T1000 (cell line): ENCODE results near the gene HOXB8.

Source experiments
- DNase-seq: peaks from one replicate; lab custom pipeline; 2025; ENCODE audit warnings: mixed read lengths; lab: John Stamatoyannopoulos, UW

Gene HOXB8

DNA sequence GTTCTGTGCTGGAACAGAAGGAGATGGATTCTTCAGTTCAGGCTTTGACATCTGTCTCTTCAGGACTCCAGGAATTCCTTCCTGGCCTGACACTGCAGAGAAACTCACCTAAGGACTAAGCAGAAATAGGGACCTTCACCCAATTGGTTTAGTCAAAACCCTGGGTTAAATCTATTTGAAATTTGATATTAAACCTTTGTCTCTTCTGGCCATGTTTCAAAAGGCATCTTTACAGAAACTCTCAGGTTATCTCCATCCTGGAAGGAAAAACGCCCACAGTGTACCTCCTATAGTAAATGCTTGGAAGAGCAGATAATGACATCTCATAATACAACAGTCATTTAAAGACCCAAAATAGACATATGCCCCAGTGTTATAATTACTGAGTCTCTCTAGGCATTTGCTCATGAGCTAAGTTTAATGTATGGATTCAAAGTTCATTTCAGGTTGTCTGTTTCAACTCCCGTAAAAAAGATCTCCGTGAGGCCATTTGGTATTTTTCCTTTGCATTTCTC, 31.3 kb downstream of the HOXB8 start:
- DNase-seq, result no peak

GRCh38 chr17:48582750-48583069, 32.4 kb downstream of the HOXB8 start:
- DNase-seq, result no peak

GRCh38 chr17:48579760-48580554, 35.1 kb downstream of the HOXB8 start:
- DNase-seq, result no peak

DNA sequence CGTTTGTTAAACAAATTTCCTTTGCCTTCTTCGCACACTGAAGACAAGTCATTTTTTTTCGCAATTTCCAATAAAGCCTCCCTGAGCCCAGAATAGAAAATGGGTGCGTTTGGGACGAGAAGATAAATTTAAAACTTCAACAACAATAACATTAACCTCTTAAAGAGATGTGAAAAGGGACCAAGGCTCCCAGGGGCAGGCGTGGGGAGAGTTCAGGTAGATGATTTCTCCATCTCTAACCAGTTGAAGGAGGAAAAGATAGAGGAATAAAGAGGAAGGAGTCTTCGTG, 35.7 kb downstream of the HOXB8 start:
- DNase-seq, result no peak

GRCh38 chr17:48578616-48579470, 36.2 kb downstream of the HOXB8 start:
- DNase-seq, result no peak

DNA sequence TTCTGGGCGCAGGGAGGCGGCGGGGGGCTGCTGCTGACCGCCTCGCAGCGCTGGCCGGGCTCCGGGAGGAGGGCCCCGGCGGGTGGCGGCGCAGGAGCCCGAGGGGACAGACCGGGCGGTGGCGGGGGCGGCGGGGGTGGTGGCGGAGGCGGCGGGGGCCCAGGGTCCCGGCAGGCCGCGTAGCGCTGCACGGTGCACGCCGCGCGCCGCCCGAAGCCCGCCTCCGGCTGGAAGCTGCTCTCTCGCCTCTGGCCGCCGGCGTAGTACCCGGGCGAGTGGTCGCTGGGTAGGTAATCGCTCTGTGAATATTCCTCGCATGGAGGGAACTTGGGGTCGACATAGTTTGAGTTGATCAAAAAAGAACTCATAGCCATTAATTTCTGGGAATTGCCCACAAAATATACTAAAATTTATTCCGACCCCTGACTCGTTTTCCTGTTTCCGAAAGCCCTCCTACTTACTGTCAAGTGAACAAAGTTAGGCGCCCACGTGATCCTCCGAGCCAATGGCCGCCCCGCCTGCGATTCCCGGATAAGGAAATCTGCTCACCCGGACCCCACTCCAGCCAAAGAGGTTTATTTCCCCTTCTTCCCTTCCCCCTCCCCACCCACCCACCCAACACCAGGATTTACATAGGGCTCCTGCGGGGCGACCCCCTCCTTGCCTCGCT, 37.0 kb downstream of the HOXB8 start, which contains the start of gene HOXB4:
HOXB4 (minus strand) TSS at position 405 of the 670 bp plus-strand sequence; CDS start at position 374, 31 bp downstream.
- DNase-seq, result peak; percentile 25

- DNase-seq, result no peak
Observed at GRCh38 chr17:48577330-48577945, 37.7 kb downstream of the HOXB8 start.

GRCh38 chr17:48576479-48577309, 38.4 kb downstream of the HOXB8 start:
- no peak for DNase-seq

GRCh38 chr17:48575673-48576478, 39.2 kb downstream of the HOXB8 start:
- no peak for DNase-seq

DNA sequence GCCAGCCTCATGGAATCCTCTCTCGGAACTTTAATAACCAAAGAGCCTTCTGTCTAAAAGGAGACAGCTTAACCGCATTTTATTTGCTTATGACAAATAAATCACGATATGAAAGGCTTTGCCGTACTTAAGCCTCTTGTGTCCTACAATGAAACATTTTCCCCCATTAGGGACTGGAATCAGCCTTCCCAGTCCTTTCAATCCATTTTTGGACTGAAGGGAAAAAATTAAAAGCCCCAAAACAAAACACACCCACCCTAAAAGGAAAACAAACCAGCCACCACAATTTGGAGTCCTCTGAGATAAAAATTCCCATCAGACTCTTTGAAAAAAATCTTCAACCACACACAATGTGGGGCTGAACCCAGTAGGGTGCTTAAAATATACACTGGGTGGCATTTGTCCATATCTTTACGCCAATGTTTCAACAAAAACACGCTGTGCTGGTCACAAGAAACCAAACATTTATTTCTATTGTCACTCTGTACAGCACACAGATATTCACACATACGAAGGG, 40.0 kb downstream of the HOXB8 start:
- no peak for DNase-seq

- no peak for DNase-seq
Observed at GRCh38 chr17:48574505-48575065, 40.5 kb downstream of the HOXB8 start.

DNA sequence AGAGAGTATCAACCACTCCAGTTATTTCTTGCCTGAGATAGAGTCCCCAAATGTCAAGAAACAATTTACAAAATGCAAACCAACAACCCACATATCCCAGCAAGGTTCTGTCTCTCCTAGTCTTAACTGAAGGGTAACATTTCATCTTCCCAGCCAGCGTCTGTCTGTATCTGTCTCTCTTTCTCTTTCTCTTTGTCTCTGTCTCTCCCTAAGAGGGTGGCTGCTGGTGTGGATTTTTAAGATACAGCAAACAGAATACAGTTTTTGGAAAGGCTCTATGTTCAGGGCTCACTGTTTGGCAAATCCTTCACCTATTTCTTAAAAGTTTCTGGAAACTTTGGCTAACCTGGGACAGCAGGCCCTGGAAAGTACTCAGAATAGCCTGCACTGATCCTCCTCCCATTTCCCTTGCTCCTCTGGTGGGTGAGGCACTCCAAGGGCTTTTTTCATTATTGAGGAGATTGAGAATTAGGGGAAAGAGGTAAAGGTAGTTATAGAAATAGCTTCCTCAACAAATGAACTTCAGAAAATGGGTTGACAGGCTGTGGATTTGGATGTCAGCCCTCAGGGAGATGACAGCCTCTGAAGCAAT, 43.2 kb downstream of the HOXB8 start:
- no peak for DNase-seq

- no peak for DNase-seq
Observed at GRCh38 chr17:48571024-48571818, 43.9 kb downstream of the HOXB8 start.

DNA sequence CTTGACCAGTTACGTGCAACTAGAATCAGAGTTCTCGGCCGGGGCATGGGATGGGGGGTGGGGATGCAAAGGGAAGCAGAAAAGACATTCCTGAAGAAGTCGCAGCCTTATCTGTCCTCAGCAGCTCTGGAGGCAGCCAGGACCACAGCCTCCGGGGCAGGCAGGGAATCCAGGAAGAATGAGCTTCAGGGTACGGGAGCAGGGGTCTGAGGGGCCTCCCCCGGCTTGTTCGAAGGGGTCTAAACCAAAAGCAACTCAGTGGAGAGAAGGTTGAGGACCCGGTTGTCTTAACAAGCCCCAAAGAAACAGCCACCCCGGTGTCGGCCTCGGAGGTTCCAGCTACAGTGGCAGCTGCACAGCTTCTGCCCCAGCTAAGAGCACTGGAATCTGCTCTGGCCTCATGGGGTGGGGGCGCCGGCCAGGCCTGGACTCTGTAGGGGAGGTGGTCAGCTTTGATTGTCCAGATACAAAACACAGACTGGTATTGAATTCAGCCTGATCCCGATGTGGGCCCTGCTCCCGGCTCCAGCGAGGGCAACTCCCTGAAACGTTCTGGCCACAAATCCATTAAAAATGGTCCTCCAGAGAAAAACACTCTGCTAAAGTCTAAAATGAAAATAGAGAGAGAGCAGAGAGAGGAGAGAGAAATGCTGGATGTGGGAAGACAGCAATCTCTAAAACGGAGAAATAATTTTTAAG, 44.6 kb downstream of the HOXB8 start:
- DNase-seq, result no peak

- no peak for DNase-seq
Observed at GRCh38 chr17:48569674-48570324, 45.3 kb downstream of the HOXB8 start.

DNA sequence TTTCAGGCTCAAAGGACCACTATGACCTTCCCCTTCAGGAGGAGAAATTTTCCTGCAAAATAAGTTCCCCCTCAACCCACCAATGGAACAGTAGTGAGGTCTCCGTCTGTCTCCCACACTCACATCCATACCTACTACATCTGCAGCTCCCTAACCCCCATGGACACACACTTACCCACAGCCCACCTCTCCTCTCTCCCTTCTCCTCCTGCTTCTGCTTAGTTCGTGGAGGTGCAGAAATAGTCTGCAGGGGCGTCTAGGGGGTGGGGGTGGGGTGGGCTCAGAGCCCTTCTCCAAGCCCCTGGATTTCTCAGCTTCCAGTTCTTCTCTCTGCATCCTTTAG, 45.9 kb downstream of the HOXB8 start:
- no peak for DNase-seq

- DNase-seq, result no peak
Observed at GRCh38 chr17:48568499-48569239, 46.4 kb downstream of the HOXB8 start.
